Keratinocyte (primary cell): ENCODE data around the gene ANKRD9. TPM values are rescaled to one million over a fixed set of nuclear protein-coding genes. Genes with fewer than 3 reads are reported as not detected.
"Not testable (repeated sequence)": the region's sequence is repeated elsewhere in the genome, so short reads cannot be mapped to it uniquely, and the experiment has no call there.

ENCODE experiments used
- DNase-seq: peaks from one replicate; pipeline ENCODE4 v3.0.0-alpha.2; 2011; ENCODE audit warnings: low read depth, missing footprints, low spot score
- FAIRE-seq: peaks from 2 replicates; lab custom pipeline; 2011; peaks lifted over from hg19 to GRCh38; lab: Jason Lieb, UNC
- H2AFZ ChIP-seq: 2 replicates; pipeline ENCODE4 v1.6.0; 2012; ENCODE audit warnings: low read length, control low read depth, inconsistent platforms; ENCODE audit not compliant: control insufficient read depth
- H3K27ac ChIP-seq: 2 replicates; pipeline ENCODE4 v1.5.1; 2011; ENCODE audit warnings: low read length; ENCODE audit not compliant: control insufficient read depth, insufficient read depth
- H3K27me3 ChIP-seq: 3 replicates; pipeline ENCODE4 v1.6.0; 2011; ENCODE audit warnings: low read length; ENCODE audit not compliant: control insufficient read depth, insufficient read depth; ENCODE audit errors: extremely low read depth
- H3K36me3 ChIP-seq, 2 experiments: 2 replicates in 1 of 2; 3 replicates in 1 of 2; pipeline ENCODE4 v1.5.1; 2011; ENCODE audit warnings: low read length in 2 of 2, mild to moderate bottlenecking in 1 of 2; ENCODE audit not compliant: control insufficient read depth in 2 of 2, insufficient read depth in 2 of 2; ENCODE audit errors: extremely low read depth in 1 of 2
- H3K4me1 ChIP-seq: 3 replicates; pipeline ENCODE4 v1.5.1; 2011; ENCODE audit warnings: low read length; ENCODE audit not compliant: control insufficient read depth, insufficient read depth; ENCODE audit errors: extremely low read depth
- H3K4me2 ChIP-seq: 3 replicates; pipeline ENCODE4 v1.6.0; 2011; ENCODE audit warnings: low read depth, low read length; ENCODE audit not compliant: control insufficient read depth, insufficient read depth; ENCODE audit errors: extremely low read depth
- H3K4me3 ChIP-seq, 3 experiments: fragments of 200-600 bp in 1 of 3; sonication (generic) in 1 of 3; 2 replicates in 2 of 3; 3 replicates in 1 of 3; pipeline ENCODE4 v1.5.1; 2011 to 2016; ENCODE audit warnings: low read length in 3 of 3, mild to moderate bottlenecking in 3 of 3, control low read depth in 2 of 3, inconsistent platforms in 1 of 3, low read depth in 1 of 3, mixed read lengths in 1 of 3, mixed run types in 1 of 3, moderate library complexity in 1 of 3; ENCODE audit not compliant: control insufficient read depth in 2 of 3, insufficient read depth in 2 of 3; ENCODE audit errors: extremely low read depth in 1 of 3
- H3K79me2 ChIP-seq: 2 replicates; pipeline ENCODE4 v1.6.0; 2012; ENCODE audit warnings: low read length; ENCODE audit not compliant: control insufficient read depth, insufficient read depth
- H3K9ac ChIP-seq: 3 replicates; pipeline ENCODE4 v1.6.0; 2011; ENCODE audit warnings: low read length; ENCODE audit not compliant: control insufficient read depth, insufficient read depth; ENCODE audit errors: extremely low read depth
- H3K9me1 ChIP-seq: 3 replicates; pipeline ENCODE4 v1.6.0; 2011; ENCODE audit warnings: low read length; ENCODE audit not compliant: control insufficient read depth, insufficient read depth; ENCODE audit errors: extremely low read depth
- H3K9me3 ChIP-seq: 2 replicates; pipeline ENCODE4 v1.5.1; 2012; ENCODE audit warnings: low read depth, low read length; ENCODE audit not compliant: control insufficient read depth
- H4K20me1 ChIP-seq: 3 replicates; pipeline ENCODE4 v1.6.0; 2011; ENCODE audit warnings: low read length; ENCODE audit not compliant: control insufficient read depth, insufficient read depth; ENCODE audit errors: extremely low read depth
- EZH2 ChIP-seq: IDR thresholded peaks from one replicate; pipeline ENCODE4 v1.6.1; 2012; ENCODE audit warnings: inconsistent platforms, mild to moderate bottlenecking, low read length, moderate library complexity
- dilution Hi-C: fragments of 300-500 bp; cut with MboI; formaldehyde crosslinking; loops from one replicate; pipeline ENCODE4 v1.7.0; 2020; ENCODE audit warnings: low sequenced_read_pairs; ENCODE audit not compliant: extremely low pct_ligation_motif_present
- polyA plus RNA-seq, 5 experiments: library from polyadenylated mRNA; depleted of rRNA in 3 of 5; stranded (reverse) in 3 of 5; stranded (forward) in 1 of 5; unstranded in 1 of 5; fragments of >200 nt; gene quantifications; 1 replicate in 1 of 5; 2 replicates in 3 of 5; 3 replicates in 1 of 5; pipeline versions ENCODE4 v1.2.1 to v1.2.3, GENCODE V29; 2011 to 2012; ENCODE audit warnings: missing spikeins in 2 of 5, low read depth in 1 of 5, low replicate concordance in 1 of 5
- TF ChIP-seq, protein P1 (sequence below), 3 experiments: IDR thresholded peaks in 1 of 3; conservative IDR thresholded peaks in 1 of 3; optimal IDR thresholded peaks in 1 of 3; 2 replicates in 2 of 3; 3 replicates in 1 of 3; pipeline versions ENCODE3 to v1.5.1; 2011; ENCODE audit warnings: low read length in 3 of 3, mild to moderate bottlenecking in 3 of 3, moderate library complexity in 2 of 3, control low read depth in 1 of 3, inconsistent platforms in 1 of 3; ENCODE audit not compliant: insufficient read depth in 2 of 3; ENCODE audit errors: extremely low read depth in 1 of 3

ANKRD9 gene
- polyA plus RNA-seq, 1 donor (not counting 4 experiments of a cell fraction or from before 2014, with no cell fraction given): 4.9 TPM

DNA sequence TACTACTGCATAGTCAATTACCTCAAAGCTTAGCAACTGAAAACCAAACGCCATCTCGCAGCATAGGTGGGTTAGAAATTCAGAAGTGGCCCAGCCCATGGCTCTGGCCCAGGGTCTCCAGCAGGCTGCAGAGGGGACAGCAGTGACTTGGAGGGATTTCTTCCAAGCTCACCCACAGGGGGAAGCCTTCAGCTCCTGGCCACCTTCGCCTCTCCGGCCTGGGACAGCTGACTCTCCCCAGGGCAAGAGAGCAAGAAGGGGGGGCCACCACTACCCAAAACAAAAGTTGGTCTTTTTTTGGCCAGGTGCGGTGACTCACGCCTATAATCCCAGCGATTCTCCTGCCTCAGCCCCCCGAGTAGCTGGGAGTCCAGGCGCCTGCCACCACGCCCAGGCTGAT lies 32.2 kb upstream of the ANKRD9 start:
- Histone ChIP-seq H3K36me3 (no peaks in the 10 kb centered on the region), H3K4me3 (no peak overlapping the region), H3K79me2 (no peaks in the 10 kb centered on the region), H4K20me1 (no peaks in the 10 kb centered on the region), H3K27me3 (no peaks in the 10 kb centered on the region), H3K27ac (no peak overlapping the region), H3K4me1 (peaks cover 22% of the 10 kb centered on the region), H3K9me1 (no peaks in the 10 kb centered on the region), H3K9me3 (no peaks in the 10 kb centered on the region), H3K9ac (no peak overlapping the region), H3K4me2 (no peak overlapping the region), H2AFZ (no peak overlapping the region)
- dilution Hi-C loops: no loop called here
- no peak for FAIRE-seq
- no peak for DNase-seq
- TF ChIP-seq EZH2: no peak
- TF ChIP-seq, protein P1, sequence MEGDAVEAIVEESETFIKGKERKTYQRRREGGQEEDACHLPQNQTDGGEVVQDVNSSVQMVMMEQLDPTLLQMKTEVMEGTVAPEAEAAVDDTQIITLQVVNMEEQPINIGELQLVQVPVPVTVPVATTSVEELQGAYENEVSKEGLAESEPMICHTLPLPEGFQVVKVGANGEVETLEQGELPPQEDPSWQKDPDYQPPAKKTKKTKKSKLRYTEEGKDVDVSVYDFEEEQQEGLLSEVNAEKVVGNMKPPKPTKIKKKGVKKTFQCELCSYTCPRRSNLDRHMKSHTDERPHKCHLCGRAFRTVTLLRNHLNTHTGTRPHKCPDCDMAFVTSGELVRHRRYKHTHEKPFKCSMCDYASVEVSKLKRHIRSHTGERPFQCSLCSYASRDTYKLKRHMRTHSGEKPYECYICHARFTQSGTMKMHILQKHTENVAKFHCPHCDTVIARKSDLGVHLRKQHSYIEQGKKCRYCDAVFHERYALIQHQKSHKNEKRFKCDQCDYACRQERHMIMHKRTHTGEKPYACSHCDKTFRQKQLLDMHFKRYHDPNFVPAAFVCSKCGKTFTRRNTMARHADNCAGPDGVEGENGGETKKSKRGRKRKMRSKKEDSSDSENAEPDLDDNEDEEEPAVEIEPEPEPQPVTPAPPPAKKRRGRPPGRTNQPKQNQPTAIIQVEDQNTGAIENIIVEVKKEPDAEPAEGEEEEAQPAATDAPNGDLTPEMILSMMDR (optimal IDR thresholded peaks at IDR 0.05 in 1 of 3, IDR thresholded peaks at IDR 0.05 in 1 of 3, conservative IDR thresholded peaks at IDR 0.05 in 1 of 3; ENCODE audit: extremely low read depth in 1 of 3, insufficient read depth in 2 of 3, low read length in 3 of 3): no peak

DNA sequence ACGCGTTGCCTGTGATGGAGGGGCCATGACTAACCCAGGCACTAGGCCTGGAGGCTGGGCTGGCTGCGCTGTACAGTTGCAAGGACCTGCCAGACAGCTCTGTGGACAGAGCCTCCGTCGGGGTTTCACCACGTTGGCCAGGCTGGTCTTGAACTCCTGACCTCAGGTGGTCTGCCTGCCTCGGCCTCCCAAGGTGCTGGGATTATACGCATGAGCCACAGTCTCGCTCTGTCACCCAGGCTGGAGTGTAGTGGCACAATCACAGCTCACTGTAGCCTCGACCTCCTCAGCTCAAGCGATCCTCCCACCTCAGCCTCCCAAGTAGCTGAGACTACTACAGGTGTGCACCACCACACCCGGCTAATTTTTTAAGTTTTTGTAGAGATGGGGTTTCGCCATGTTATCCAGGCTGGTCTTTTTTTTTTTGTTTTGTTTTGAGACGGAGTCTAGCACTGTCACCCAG lies 31.5 kb upstream of the ANKRD9 start:
- H3K27ac ChIP-seq, H4K20me1 ChIP-seq, H3K9me1 ChIP-seq, H3K27me3 ChIP-seq, H3K79me2 ChIP-seq, FAIRE-seq, DNase-seq, H3K9me3 ChIP-seq, H3K9ac ChIP-seq, H3K4me3 ChIP-seq, H3K36me3 ChIP-seq, H3K4me2 ChIP-seq, dilution Hi-C loops, H2AFZ ChIP-seq: not testable (repeated sequence)
- peaks cover 22% of the 10 kb centered on the region for H3K4me1 ChIP-seq
